Activated CD4-positive, alpha-beta T cell treated with anti-CD3 and anti-CD28 coated beads, Interleukin-2, amount 50 U/mL, for 16 hours (primary cell): ENCODE measurements around the gene CHCHD4.

Experiments
- DNase-seq: peaks from one replicate; pipeline ENCODE4 v3.0.0-alpha.2; 2020

The CHCHD4 gene

DNA sequence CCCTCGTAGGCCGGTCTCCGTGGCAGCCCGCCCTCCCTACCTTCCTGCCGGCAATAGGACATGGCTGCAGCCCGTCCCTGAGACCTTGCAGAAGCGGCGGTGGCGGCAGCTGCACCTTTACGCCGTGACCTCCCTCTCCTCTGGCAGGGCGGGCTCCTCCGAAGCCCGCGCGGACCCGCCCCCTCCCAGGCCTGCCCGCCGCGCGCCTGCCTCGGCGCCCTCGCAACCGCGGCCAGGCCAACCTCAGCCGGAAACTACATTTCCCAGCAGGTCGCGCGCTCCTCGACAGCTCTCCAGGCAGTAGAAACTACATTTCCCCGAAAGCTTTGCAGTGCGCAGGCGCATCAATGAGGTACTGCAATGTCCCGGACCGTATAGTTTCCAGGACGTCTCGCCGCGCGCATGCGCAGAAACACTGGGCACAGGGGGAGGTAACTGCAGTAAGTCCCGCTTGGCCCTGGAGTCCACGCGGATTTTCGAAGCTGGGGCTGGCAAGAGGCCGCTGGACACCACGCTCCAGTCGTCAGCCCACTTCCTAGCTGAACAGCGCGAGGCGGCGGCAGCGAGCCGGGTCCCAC lies at the start of gene CHCHD4, which contains the start of gene TMEM43:
CHCHD4 (minus strand) TSS at position 256 of the 578 bp plus-strand sequence; CDS start at position 62, 194 bp downstream.
TMEM43 (plus strand) TSS at position 438 of the 578 bp plus-strand sequence. CDS start 142 bp downstream, outside the sequence.
- DNase-seq, result peak; percentile 99

DNA sequence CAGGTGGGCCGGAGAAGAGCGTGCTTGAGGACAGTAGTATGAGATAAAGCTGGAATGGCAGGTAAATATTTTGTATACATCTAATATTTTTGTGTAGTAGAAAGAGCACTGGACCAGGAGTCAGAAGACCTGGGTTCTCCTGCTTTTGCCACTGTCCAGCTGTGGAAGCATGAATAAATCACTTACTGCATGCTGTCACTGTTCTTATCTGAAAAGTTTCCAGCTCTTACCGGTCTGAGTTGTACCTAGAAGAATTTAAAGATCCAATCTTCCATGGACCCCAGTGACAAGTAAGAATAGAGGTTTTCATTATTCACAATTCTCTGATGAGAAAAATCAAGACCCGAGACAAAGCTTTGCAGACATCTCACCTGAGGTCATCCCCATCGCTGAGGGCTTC lies 47.8 kb upstream of the CHCHD4 start:
- DNase-seq, result no peak

DNA sequence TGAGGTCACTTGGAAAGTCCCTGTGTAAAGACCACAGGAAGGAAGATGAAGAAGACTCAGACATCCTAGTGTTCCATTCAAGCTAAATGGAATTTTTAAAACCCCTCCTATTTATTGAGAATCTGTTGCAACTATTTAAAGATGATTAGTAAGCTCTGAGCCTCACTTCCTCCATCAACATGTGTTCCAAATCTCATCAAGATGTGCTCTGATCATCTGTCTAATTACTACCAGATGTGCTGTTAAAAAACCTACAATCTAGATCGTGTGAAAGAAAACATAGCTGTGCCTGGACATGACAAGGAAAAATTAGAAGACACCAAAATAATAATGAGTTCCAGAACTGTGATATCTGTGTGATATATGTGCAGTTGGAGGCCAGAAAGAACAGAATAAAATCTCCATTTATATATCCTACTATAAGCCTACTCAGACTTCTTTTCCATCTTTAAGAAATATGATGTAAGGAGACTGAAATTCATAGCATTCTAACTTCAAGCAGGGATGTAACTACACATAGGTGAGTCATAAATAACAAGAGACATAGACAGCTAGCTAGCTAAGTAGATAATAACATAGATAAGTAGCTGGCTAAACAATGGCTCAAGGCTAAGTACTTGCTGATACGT lies 46.0 kb upstream of the CHCHD4 start:
- DNase-seq, result no peak

DNA sequence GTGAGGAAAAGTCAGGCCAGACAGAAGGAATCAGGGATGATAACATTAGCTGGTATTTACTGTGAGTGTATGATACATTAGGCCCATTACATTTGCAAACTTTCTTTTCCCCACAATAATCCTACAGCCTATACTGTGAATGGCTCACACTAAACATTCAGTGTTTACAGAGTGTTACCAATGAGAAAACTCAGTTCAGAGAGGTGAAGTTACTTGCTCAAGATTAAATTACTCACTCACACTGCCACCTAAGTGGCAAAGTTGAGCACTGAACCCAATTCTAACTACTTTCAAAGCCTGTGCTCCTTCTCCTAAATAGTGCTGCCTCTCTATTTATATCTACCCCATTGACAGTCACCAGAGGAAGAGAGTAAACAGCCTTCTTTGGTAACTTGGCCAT lies 45.2 kb upstream of the CHCHD4 start:
- DNase-seq, result no peak

DNA sequence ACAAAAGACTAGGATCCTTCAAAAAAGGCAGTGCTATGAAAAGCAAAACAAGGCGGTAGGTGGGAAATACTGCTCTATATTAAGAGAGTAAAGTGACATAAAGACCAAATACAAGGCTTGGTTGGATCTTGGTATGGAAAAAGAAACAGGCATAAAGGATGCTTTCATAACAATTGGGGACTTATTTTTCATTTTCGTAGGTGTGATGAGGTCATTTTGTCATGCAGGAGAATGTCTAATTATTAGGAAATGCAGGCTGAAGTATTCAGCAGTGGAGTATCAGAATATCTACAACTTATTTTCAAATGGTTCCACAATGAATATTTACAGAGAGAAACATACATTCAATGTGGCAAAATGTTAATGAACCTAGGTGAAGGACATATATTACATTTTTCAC lies 44.8 kb upstream of the CHCHD4 start:
- DNase-seq, result no peak

DNA sequence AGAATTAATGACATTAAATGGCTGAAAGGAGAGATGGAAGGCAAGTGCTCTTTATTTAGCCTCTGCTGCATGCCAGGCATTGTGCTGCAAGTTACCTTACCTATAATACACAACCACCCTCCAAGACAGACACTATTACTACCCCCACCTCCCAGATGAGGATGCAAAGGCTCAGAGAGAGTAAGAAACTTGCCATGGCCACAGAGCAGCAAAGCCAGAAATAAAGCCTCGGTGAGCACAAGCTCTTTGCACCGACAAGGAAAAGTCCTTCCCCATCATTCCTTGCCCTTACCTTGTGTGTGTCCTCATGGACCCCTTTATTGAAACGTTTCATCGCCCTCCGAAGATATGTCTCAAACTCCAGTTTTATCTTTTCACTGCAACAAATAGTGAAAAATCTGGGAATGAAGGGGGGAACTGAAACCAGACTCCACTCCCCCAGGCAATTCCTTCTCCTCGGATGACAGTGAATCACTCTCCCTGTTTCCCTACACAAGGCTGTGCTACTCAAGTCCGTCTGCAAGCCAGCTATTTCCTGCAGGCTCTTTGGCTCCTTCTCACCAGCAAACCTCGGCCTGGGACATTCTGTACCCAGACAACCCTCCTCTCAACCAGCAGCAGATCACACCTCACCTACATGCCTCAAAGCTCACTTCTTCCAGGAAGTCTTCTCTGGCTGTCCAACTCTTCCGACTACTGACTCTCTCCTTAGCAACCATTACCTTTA lies 42.4 kb upstream of the CHCHD4 start:
- no peak for DNase-seq

DNA sequence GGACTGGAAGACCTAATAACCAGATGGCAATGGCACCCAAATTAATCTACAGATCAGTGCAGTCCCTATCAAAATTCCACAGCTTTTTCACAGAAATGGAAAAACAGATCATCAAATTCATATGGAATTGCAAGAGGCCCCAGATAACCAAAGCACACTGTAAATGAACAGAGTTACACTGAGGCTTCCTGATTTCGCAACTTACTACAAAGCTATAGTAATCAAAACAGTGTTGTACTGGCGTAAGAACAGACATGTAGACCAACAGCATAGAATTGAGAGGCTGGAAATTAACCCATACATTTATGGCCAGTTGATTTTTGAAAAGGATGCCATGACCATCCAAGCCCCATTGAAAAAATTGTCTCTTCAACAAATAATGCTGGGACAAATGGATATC lies 37.5 kb upstream of the CHCHD4 start:
- DNase-seq, result no peak

DNA sequence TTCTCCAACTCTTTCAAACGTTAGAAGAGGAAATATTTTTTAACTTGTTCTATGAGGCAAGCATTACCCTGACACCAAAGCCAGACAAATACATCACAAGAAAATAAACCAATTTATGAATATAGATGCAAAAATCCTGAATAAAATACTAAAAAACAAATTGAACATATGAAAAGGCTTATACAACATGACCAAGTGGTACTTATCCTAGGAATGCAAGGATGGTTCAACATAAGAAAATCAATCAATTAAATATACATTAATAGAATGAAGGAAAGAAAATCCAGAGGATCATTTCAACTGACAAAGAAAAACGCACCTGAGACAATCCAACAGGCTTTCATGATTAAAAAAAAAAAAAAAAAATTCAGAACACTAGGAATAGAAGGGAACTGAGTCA lies 36.6 kb upstream of the CHCHD4 start:
- DNase-seq, result no peak

DNA sequence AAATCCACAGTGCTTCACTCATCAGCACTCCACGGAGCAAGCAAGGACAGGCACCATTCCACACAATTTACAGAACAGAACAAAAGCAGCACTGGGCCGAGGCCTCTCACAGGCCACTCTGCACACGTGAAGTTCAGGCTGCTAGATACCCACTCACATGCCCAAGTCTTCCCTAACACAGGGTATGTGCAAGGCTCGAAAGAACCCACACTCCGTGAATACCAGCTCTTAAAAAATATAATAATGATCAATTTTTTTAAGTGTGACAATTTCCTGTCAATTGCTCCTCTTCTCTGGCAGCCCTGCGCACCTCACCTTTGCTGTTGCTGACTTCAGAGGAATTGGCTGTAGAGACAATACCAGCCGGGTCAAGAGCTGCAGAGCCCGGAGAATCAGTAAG lies 34.8 kb upstream of the CHCHD4 start:
- no peak for DNase-seq

DNA sequence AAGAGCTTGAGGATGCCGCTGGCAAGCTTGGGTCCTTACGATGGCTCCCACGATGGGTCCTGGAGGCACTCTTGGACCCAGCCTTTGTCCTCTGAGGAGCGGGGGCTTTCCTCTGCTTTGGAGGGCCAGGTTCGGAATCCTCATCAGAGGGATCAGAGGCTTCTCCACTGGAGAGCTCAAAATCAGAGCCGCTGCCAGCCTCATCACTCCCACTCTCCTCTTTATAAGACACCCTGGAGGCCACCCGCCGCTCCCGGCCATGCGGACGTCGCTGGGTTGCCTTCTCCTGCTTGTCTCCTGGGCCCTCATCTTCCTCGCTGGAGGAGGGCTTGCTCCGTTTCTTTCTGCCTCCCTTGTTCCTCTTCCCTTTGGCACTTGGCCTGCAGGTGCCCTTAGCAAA lies 33.7 kb upstream of the CHCHD4 start:
- DNase-seq, result no peak

DNA sequence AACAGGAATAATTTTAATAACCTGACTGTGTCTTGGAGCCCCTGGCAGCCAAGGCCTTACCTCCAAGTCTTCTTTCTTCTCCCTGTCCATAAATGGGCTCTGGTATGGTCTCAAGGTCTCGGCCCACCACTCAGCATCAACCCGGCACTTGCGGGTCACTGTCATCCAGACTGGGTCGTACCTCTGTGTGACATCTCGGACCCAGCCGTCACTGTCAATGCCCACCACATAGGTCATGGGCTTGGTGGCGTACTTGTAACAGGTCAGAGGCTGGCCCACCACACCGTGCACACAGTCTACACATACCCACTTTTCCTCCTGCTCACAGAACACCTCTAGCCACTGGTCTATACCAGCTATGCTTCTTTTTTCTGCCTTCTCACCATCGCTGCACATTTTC lies 33.3 kb upstream of the CHCHD4 start:
- DNase-seq, result no peak

DNA sequence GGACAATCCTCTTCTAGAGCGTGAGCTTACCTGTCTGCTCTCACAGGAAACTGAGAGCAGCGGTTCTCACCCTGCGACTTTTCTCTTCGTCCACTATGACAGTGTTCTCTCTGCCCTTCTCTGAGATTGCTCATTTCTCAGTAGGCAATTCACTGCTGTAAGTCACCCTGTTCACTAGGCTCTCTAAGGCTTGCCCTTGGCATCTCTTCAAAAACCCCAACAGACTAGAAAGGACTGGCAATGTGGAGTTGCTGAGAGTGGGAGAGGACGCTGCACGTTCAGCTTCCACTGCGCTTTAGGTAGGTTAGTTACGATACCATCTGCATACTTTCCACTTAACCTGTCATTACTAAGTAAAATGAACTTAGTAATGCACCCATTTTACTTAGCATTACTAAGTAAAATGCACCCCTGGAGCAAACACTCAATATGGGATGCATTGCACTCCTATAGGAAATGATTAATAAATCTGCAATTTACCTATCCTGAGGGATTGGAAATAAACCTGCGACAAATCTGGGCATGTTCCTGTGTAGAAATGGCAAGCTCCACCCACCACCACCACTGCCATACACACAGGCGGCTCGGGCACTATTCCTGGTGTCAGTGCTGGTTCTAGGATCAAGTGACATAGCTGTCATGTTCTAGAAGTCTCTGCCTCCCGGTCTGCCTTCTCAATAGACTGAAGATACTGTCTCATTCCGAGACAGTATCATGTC lies 32.3 kb upstream of the CHCHD4 start:
- DNase-seq, result no peak

DNA sequence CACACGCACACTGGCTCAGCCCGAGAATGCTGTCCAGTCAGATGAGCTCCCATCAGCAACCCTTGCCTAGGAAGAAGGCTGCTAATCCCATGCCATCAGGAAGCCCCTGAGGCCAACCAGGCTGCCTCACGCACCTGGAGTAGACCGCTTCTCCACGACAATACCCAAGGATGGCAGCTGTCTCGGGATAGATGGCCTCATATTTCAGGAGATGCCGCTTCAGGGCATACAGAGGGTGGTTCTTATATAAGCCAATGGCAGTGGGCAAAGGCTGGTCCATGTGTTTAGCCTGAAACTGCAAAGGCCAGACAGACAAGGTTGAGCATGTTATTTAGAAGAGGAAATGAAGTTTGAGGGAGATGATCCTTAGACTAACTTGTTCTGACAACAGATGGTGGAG lies 31.5 kb upstream of the CHCHD4 start:
- DNase-seq, result no peak

DNA sequence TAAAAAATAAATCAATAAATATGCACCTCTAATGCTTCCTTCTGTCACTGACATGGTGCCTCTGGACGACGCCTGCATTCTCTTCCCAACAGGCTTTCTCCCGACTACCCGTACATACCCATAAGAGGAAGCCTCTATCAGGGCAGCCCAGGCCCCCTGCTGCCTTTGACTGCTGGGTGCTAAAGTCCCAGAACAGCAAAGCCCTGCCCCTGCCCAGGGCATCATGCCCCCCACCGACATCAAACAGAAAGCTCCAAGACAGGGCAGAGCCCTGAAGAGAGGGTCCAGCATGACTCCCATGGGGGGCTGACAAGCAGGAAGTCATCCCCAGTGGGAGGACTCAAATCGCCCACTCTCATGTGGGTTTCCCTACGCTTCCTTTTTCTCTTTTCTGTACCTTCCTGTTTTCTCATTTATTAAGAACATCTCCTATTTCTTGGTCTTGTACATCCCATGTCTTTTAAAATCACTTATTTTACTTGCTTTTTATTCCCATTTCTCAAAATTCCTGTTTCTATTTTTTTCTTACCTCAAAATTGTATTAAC lies 30.3 kb upstream of the CHCHD4 start:
- DNase-seq, result no peak

DNA sequence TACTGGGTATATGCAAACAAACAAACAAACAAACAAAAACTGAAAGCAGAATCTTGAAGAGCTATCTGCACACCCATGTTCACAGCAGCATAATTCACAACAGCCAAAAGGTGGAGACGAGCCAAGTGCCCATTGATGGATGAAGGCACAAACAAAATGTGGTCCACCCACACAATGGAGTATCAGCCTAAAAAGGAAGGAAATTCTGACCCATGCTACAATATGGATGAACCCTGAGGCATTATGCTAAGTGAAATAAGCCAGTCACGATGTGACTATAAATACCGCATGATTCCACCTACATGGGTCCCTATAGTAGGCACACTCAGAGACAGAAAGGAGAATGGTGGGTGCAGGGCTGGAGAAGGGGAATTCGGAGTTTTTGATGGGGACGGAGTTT lies 29.6 kb upstream of the CHCHD4 start:
- DNase-seq, result no peak

DNA sequence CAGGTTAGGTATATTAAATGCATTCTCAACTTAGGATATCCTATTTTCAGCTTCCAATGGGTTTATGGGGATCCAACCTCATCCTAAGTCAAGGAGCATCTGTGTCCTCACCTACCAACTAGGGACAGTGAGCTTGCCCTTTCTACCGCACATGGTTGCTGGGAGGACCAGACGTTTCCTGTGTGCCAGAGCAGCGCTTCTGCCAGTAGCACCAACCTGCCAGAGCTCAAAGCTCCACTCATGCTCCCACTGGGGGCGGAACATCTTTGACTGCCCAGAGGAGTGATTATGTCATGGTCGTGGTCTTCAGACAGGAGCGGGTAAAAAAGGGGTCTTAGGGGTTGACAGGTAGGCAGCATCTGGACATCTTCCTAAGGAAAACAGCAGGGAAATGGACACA lies 29.0 kb upstream of the CHCHD4 start:
- no peak for DNase-seq

DNA sequence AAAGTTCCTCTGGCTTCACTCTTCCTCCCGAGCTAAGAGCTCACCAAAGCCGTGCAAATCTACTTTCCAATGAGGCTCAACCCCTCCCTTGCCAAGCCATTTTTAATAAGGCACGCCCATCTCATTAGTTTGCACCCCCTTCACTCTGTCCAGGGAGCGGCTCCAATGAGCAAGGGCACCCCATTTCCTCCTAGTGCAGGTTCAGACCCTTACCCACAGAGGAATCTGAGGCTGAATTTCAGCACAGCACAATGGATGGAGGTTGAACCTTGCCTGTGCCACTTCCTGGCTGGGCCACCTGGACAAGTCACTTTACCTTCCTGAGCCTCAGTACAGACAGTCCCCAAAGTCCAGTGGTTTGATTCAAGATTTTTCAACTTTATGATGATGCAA lies 28.3 kb upstream of the CHCHD4 start:
- DNase-seq, result no peak

DNA sequence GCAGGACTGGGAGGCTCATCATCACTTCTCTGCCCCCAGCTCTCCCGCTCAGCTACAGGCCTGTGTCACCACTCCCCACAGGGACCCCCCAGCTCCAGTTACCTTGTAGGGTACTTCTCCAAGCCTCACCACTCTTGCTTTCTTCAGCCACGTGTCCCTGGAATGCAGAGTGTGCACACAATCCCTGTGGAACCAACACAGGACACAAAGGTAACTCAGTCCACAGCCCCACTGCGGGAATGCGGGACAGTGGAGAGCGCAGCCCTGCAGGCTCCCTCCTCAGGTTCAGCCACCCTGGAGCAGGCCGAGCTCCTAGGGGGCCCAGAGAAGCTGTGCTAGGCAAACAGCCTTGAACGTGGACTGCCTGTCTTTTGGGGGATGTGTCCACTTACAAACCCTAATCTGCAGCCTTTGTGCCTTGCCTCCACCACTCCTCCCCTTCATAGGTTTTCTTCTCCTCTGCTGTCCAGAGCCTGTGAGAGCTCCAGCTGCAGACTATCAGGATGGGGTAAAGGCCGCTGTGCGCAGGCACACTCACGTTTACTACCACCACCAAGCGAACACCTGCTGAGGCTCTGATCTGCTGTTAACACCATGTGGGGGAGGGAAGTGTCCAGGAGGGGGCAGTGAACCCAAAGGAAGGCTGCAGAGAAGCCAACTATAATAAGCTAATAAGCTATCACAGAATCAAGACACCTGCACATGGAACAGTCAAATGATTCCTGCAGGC lies 27.7 kb upstream of the CHCHD4 start:
- DNase-seq, result no peak

DNA sequence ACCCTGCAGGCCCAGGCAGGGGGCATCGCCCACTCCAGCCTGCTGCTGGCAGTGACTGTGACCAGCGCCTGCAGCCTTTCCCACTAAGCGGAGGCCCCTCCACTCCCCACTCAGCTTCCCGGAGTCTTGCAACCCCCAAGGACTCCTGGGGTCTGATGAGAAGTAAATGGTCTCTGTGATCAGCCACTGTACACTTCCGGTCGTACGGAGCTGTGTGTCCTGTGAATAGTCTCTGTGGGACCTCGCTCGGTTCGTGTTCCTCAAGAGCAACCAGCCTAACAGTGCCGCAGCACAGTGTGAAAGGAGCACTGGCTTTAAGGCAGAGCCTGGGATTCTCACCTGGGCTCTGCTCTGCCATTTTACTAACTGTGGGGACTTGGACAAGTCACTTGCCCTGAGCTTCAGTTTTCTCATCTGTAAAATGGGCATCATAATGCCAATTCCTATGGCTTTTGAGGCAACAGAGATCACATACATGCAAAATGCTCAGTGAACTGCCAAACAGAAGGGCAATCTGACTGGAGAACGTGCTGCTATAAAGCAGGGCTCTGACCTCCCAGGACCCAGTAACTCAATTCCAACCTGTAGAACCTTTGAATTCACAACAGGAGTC lies 26.9 kb upstream of the CHCHD4 start:
- no peak for DNase-seq

DNA sequence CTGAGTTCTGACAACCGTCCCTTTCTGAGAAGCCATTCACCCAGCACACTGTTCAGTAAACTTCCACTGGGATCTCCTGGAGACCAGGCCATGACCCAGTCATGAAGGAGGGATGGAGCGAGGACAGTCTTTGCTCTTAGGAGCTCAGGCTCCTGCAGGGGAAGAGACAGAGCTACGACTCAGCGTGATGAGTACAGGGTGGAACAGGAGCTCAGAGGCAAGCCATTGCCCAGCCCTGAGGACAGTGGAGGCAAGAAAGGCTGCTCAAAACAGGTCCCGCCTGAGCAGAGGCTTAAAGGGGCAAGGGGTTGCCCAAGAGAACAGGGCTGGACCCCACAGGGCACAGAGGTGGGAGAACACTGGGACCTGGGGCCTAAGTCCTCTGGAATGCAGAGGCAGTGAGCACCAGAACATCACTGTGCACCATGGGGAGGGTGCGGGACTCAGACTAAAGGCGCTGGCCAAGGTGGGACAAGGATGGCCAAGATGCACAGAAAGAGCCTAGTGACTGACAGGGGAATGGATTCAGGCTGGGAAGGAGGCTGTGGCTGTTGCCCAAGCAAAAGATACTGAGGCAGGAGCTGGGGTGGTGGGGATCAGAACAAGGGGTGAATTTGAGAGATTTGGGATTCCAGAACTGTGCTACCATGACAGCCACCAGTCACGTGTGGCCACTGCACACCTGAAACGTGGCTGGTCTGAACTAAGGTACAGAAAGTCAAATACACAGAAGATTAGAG lies 26.0 kb upstream of the CHCHD4 start:
- DNase-seq, result no peak

DNA sequence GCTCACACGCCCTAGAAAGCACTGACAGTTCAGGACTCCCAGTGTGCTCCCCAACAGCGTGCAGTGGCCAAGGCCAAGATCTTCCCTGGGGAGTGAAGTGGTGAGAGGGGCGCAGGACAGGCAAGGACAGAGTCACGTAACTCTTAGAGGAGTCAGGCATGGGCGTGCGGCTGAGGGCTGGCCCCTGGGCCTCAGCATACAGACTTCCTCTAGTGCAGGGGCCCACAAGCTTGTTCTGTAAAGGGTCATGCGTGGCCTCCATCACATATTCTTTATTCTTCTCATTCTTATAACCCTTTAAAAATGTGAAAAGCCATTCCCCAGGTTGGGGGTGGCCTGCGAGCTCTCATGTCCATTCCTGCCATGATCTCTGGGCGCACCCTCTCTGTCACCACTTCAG lies 25.4 kb upstream of the CHCHD4 start:
- DNase-seq, result no peak
